C4-2B (cell line): ENCODE measurements around the gene IL2RG.

Experiments
- CTCF ChIP-seq: fragments of 450-650 bp; conservative IDR thresholded peaks from 2 replicates; pipeline ENCODE4 v1.5.1; 2017; ENCODE audit warnings: mild to moderate bottlenecking
- ZFX ChIP-seq: fragments of 450-650 bp; IDR thresholded peaks from 2 replicates; pipeline ENCODE4 v1.6.1; 2017

DNA sequence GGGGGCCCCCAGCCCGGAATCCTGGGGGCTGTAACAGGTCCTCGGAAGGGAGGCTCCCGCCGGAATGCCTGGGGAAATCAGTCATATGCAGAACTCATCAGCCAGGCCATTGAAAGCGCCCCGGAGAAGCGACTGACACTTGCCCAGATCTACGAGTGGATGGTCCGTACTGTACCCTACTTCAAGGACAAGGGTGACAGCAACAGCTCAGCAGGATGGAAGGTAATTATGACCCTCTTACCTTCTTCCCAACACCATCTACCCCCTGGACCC lies 14.7 kb downstream of the IL2RG start:
- no peak for TF ChIP-seq CTCF
- TF ChIP-seq ZFX = no peak
